ENCODE results near the gene RAMP2. TPM values are rescaled to one million over a fixed set of nuclear protein-coding genes. Genes with fewer than 3 reads are reported as not detected.
A peak's percentile ranks its signal among the peaks of the same experiment; 100 is the strongest.

The RAMP2 gene
- total and polyA plus RNA-seq, 2 of the 13 experiments (the other 11 are each of a cell fraction or from before 2014, with no cell fraction given): 1.4 to 5.2 TPM

- TF ChIP-seq DMTF1 (CRISPR knock-in tag; IDR thresholded peaks at IDR 0.05) (no peak), ARNT (IDR thresholded peaks at IDR 0.05) (no peak), MEF2D (CRISPR knock-in tag; IDR thresholded peaks at IDR 0.05) (peak; percentile 97), ZNF574 (CRISPR knock-in tag; IDR thresholded peaks at IDR 0.05) (peak; percentile 85), ZNF460 (CRISPR knock-in tag; IDR thresholded peaks at IDR 0.05; ENCODE audit: borderline replicate concordance) (no peak; the same call in 1 of the 2 replicates), REPIN1 (CRISPR knock-in tag; IDR thresholded peaks at IDR 0.05; ENCODE audit: borderline replicate concordance, low read depth) (peak; percentile 91; the same call in 1 of the 2 replicates), ZHX1 (CRISPR knock-in tag; IDR thresholded peaks at IDR 0.05; ENCODE audit: low read depth) (peak; percentile 22; the same call in 1 of the 2 replicates), ZBTB8A (CRISPR knock-in tag; IDR thresholded peaks at IDR 0.05; ENCODE audit: borderline replicate concordance, low read depth) (peak; percentile 29; the same call in 1 of the 2 replicates), CCAR2 (optimal IDR thresholded peaks at IDR 0.05; ENCODE audit: low read depth, low read length) (peak; percentile 29), BCL6 (CRISPR knock-in tag; IDR thresholded peaks at IDR 0.05) (peak; percentile 57), SP2 (CRISPR knock-in tag; IDR thresholded peaks at IDR 0.05) (peak; percentile 53), AGO1 (IDR thresholded peaks at IDR 0.05; ENCODE audit: low read depth, low read length, poor library complexity, severe bottlenecking) (peak; percentile 97), IRX3 (CRISPR knock-in tag; IDR thresholded peaks at IDR 0.05; ENCODE audit: borderline replicate concordance, low read depth) (0 out of 2 replicates have a peak, but pooled peaks have one; percentile 35), STAT6 (CRISPR knock-in tag; IDR thresholded peaks at IDR 0.05; ENCODE audit: borderline replicate concordance) (no peak; the same call in 1 of the 2 replicates), PCBP1 (IDR thresholded peaks at IDR 0.05; ENCODE audit: borderline replicate concordance, low read depth, low read length) (peak; percentile 46; the same call in 1 of the 2 replicates)
- TF ChIP-seq, protein P1, sequence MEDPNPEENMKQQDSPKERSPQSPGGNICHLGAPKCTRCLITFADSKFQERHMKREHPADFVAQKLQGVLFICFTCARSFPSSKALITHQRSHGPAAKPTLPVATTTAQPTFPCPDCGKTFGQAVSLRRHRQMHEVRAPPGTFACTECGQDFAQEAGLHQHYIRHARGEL (CRISPR knock-in tag; IDR thresholded peaks at IDR 0.05): no peak
Measured at GRCh38 chr17:42779936-42780850, 19.2 kb downstream of the RAMP2 start, which contains the start of gene WNK4 (continued).
